Mesothelial cell of epicardium (in vitro differentiated cells): ENCODE results near the gene UBE3C. TPM values are rescaled to one million over a fixed set of nuclear protein-coding genes. Genes with fewer than 3 reads are reported as not detected.
"Not testable (repeated sequence)": the region's sequence is repeated elsewhere in the genome, so short reads cannot be mapped to it uniquely, and the experiment has no call there.

Experiments used
- DNase-seq, 2 experiments: peaks; one replicate each; pipeline ENCODE4 v3.0.0; 2021; ENCODE audit warnings: low spot score in 2 of 2; ENCODE audit not compliant: unreplicated experiment in 2 of 2
- H3K27ac Mint-ChIP-seq: 2 replicates; pipeline ENCODE4 v1.8.0; 2021; ENCODE audit warnings: mixed read lengths
- H3K27me3 Mint-ChIP-seq: 2 replicates; pipeline ENCODE4 v1.8.0; 2021; ENCODE audit warnings: low read depth, mixed read lengths
- H3K36me3 Mint-ChIP-seq: 2 replicates; pipeline ENCODE4 v1.8.0; 2021; ENCODE audit warnings: mixed read lengths
- H3K4me1 Mint-ChIP-seq: 2 replicates; pipeline ENCODE4 v1.8.0; 2021; ENCODE audit warnings: mixed read lengths
- H3K4me3 Mint-ChIP-seq: 2 replicates; pipeline ENCODE4 v1.8.0; 2021; ENCODE audit warnings: mild to moderate bottlenecking, moderate library complexity, mixed read lengths
- H3K9me3 Mint-ChIP-seq: 2 replicates; pipeline ENCODE4 v1.8.0; 2021; ENCODE audit warnings: mixed read lengths
- CTCF ChIP-seq: fragments of 200-600 bp; sonication (generic); IDR thresholded peaks from one replicate; pipeline ENCODE4 v1.5.0; 2021; ENCODE audit warnings: antibody characterized with exemption; ENCODE audit not compliant: unreplicated experiment
- total RNA-seq: library from RNA; stranded (reverse); gene quantifications from 3 replicates; pipeline ENCODE4 v1.2.1, GENCODE V29; 2021

UBE3C gene
- total RNA-seq, 1 donor from 2014 or later: 58.8 TPM

GRCh38 chr7:157097569-157097968 lies 41.2 kb upstream of the UBE3C start:
- H3K4me3 Mint-ChIP-seq: no peak overlapping the region
- peaks cover 10% of the 10 kb centered on the region for H3K9me3 Mint-ChIP-seq
- DNase-seq: no peak
- H3K36me3 Mint-ChIP-seq: no peaks in the 10 kb centered on the region
- TF ChIP-seq CTCF: no peak
- H3K27me3 Mint-ChIP-seq: peaks cover 8% of the 10 kb centered on the region
- peaks cover 10% of the 10 kb centered on the region for H3K4me1 Mint-ChIP-seq
- no peak overlapping the region for H3K27ac Mint-ChIP-seq

- H3K27me3 Mint-ChIP-seq: peaks cover 10% of the 10 kb centered on the region
- not testable (repeated sequence) for H3K36me3 Mint-ChIP-seq, H3K4me3 Mint-ChIP-seq, H3K27ac Mint-ChIP-seq, DNase-seq
- H3K4me1 Mint-ChIP-seq: peaks cover 10% of the 10 kb centered on the region
- H3K9me3 Mint-ChIP-seq: peaks cover 12% of the 10 kb centered on the region
Observed at GRCh38 chr7:157100005-157100404, 38.7 kb upstream of the UBE3C start.

GRCh38 chr7:157103641-157104040 lies 35.1 kb upstream of the UBE3C start:
- Mint-ChIP-seq H3K9me3 (peaks cover 28% of the 10 kb centered on the region), H3K27me3 (peaks cover 10% of the 10 kb centered on the region)
- H3K36me3 Mint-ChIP-seq, H3K4me3 Mint-ChIP-seq, H3K27ac Mint-ChIP-seq, DNase-seq, H3K4me1 Mint-ChIP-seq: not testable (repeated sequence)

GRCh38 chr7:157111311-157111710 lies 27.4 kb upstream of the UBE3C start:
- Mint-ChIP-seq H3K27me3 (peaks cover 15% of the 10 kb centered on the region), H3K36me3 (no peaks in the 10 kb centered on the region), H3K27ac (no peak overlapping the region), H3K4me1 (no peaks in the 10 kb centered on the region), H3K4me3 (no peak overlapping the region), H3K9me3 (peaks cover 19% of the 10 kb centered on the region)
- TF ChIP-seq CTCF: no peak
- DNase-seq: no peak

- peaks cover 15% of the 10 kb centered on the region for H3K27me3 Mint-ChIP-seq
- no peaks in the 10 kb centered on the region for H3K36me3 Mint-ChIP-seq
- H3K27ac Mint-ChIP-seq: no peak overlapping the region
- no peak for DNase-seq
- H3K9me3 Mint-ChIP-seq: peaks cover 15% of the 10 kb centered on the region
- TF ChIP-seq CTCF: no peak
- H3K4me3 Mint-ChIP-seq: no peak overlapping the region
- no peaks in the 10 kb centered on the region for H3K4me1 Mint-ChIP-seq
Observed at GRCh38 chr7:157112706-157113105, 26.0 kb upstream of the UBE3C start.

GRCh38 chr7:157113607-157114006 lies 25.1 kb upstream of the UBE3C start:
- no peaks in the 10 kb centered on the region for H3K36me3 Mint-ChIP-seq
- H3K9me3 Mint-ChIP-seq: peaks cover 16% of the 10 kb centered on the region
- H3K4me3 Mint-ChIP-seq: no peak overlapping the region
- no peaks in the 10 kb centered on the region for H3K4me1 Mint-ChIP-seq
- no peak for TF ChIP-seq CTCF
- H3K27me3 Mint-ChIP-seq: peaks cover 15% of the 10 kb centered on the region
- no peak for DNase-seq
- H3K27ac Mint-ChIP-seq: no peak overlapping the region

- Mint-ChIP-seq H3K27ac (no peak overlapping the region), H3K27me3 (peaks cover 18% of the 10 kb centered on the region), H3K4me1 (no peaks in the 10 kb centered on the region), H3K36me3 (no peaks in the 10 kb centered on the region), H3K9me3 (peaks cover 8% of the 10 kb centered on the region), H3K4me3 (no peak overlapping the region)
- no peak for DNase-seq
- TF ChIP-seq CTCF: no peak
Observed at GRCh38 chr7:157116762-157117161, 22.0 kb upstream of the UBE3C start.
